ENCODE data around the gene TUBGCP2. TPM values are rescaled to one million over a fixed set of nuclear protein-coding genes. Genes with fewer than 3 reads are reported as not detected.

The TUBGCP2 gene
- total RNA-seq, 4 donors from 2014 or later = 26.8 to 61.9 (median 44.4) TPM

GRCh38 chr10:133351408-133352318, 43.0 kb upstream of the TUBGCP2 start:
- intact Hi-C loops (cut with DNase I; ENCODE audit: low total_unique reads) = no loop called here
- no peaks in the 10 kb centered on the region for H3K27me3 ChIP-seq

DNA sequence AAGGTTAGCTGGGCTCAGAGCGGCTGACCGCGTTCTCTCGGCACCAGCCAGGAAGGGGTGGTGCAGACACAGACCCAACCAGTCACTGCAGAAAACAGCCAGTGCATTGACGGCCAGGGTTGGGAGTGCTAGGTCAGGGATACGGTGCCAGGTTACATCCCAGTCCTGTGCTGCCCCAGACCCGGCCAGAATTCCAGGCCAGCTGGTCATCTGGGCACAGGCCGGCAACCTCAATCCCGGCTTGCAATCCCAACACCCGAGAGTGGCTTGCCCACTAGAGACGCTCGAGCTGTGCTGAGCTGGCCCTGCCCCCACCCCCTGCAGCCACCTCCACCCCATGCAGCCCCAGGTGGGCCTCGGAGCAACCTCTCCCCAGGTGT, 42.3 kb upstream of the TUBGCP2 start:
- no peaks in the 10 kb centered on the region for H3K4me1 ChIP-seq
- no peaks in the 10 kb centered on the region for H3K36me3 ChIP-seq
- no peak for DNase-seq
- TF ChIP-seq, protein P1, sequence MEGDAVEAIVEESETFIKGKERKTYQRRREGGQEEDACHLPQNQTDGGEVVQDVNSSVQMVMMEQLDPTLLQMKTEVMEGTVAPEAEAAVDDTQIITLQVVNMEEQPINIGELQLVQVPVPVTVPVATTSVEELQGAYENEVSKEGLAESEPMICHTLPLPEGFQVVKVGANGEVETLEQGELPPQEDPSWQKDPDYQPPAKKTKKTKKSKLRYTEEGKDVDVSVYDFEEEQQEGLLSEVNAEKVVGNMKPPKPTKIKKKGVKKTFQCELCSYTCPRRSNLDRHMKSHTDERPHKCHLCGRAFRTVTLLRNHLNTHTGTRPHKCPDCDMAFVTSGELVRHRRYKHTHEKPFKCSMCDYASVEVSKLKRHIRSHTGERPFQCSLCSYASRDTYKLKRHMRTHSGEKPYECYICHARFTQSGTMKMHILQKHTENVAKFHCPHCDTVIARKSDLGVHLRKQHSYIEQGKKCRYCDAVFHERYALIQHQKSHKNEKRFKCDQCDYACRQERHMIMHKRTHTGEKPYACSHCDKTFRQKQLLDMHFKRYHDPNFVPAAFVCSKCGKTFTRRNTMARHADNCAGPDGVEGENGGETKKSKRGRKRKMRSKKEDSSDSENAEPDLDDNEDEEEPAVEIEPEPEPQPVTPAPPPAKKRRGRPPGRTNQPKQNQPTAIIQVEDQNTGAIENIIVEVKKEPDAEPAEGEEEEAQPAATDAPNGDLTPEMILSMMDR (IDR thresholded peaks at IDR 0.05) = no peak
- no peak for TF ChIP-seq POLR2A (IDR thresholded peaks at IDR 0.05)
- intact Hi-C loops (cut with DNase I; ENCODE audit: low total_unique reads) = no loop called here
- H3K27me3 ChIP-seq = no peaks in the 10 kb centered on the region
- no peak overlapping the region for H3K27ac ChIP-seq
- H3K9me3 ChIP-seq = no peaks in the 10 kb centered on the region
- no peak overlapping the region for H3K4me3 ChIP-seq

More at GRCh38 chr10:133351408-133352318, 43.0 kb upstream of the TUBGCP2 start:
- H3K4me3 ChIP-seq = no peak overlapping the region
- H3K27ac ChIP-seq = no peak overlapping the region
- H3K4me1 ChIP-seq = no peaks in the 10 kb centered on the region
- H3K36me3 ChIP-seq = no peaks in the 10 kb centered on the region
- no peak for TF ChIP-seq POLR2A (IDR thresholded peaks at IDR 0.05)
- TF ChIP-seq, protein P1 (IDR thresholded peaks at IDR 0.05) = no peak
- no peak for DNase-seq
- no peaks in the 10 kb centered on the region for H3K9me3 ChIP-seq

GRCh38 chr10:133350283-133350949, 41.7 kb upstream of the TUBGCP2 start:
- DNase-seq = no peak
- no peaks in the 10 kb centered on the region for H3K27me3 ChIP-seq
- intact Hi-C loops (cut with DNase I; ENCODE audit: low total_unique reads) = no loop called here

DNA sequence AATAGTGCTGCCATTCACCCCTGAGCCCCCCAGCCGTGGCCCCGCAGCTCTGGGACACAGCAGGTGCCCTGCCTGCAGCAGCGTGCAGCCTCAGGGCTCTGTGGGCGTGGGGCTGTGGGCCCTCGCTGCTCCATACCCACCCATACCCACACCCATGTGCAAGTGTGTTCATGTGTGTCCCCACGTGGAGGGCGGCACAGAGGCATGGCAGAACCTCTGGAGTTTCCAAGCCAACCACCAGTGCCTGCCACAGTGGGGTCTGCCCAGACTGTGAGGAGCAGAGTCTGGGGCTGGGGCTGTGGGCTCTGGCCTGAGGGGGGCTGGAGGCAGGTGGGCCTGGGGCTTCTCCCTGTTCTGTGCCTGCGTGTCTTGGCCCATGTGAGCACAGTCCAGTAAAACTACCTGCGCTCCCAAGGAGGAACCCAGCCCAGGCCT, 40.9 kb upstream of the TUBGCP2 start:
- no peaks in the 10 kb centered on the region for H3K36me3 ChIP-seq
- H3K4me3 ChIP-seq = no peak overlapping the region
- no peaks in the 10 kb centered on the region for H3K4me1 ChIP-seq
- no peaks in the 10 kb centered on the region for H3K27me3 ChIP-seq
- no peaks in the 10 kb centered on the region for H3K9me3 ChIP-seq
- intact Hi-C loops (cut with DNase I; ENCODE audit: low total_unique reads) = no loop called here
- TF ChIP-seq, protein P1 (IDR thresholded peaks at IDR 0.05) = no peak
- no peak overlapping the region for H3K27ac ChIP-seq
- no peak for DNase-seq

More at GRCh38 chr10:133350283-133350949, 41.7 kb upstream of the TUBGCP2 start:
- Histone ChIP-seq H3K4me1 (no peaks in the 10 kb centered on the region), H3K36me3 (no peaks in the 10 kb centered on the region), H3K4me3 (no peak overlapping the region), H3K9me3 (no peaks in the 10 kb centered on the region), H3K27ac (no peak overlapping the region)
- no peak for TF ChIP-seq POLR2A (IDR thresholded peaks at IDR 0.05)
- TF ChIP-seq, protein P1 (IDR thresholded peaks at IDR 0.05) = no peak

DNA sequence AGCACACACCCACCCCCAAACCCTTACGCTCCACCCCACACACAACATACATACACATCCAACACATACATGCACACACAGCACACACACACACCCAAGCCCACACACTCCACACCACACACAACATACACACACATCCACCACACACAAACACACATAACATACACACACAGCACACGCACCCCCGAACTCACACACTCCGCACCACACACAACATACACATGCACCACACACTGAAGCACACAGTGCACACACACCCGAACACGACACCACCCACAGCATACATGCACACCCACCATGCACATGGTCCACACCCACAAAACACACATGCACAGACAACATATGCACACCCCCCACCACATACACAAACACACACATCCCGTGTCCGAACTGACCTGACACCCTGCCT, 40.5 kb upstream of the TUBGCP2 start:
- Histone ChIP-seq H3K27ac (no peak overlapping the region), H3K4me3 (no peak overlapping the region), H3K36me3 (no peaks in the 10 kb centered on the region), H3K9me3 (no peaks in the 10 kb centered on the region), H3K27me3 (no peaks in the 10 kb centered on the region), H3K4me1 (no peaks in the 10 kb centered on the region)
- TF ChIP-seq, protein P1 (IDR thresholded peaks at IDR 0.05) = no peak
- no peak for TF ChIP-seq POLR2A (IDR thresholded peaks at IDR 0.05)
- DNase-seq = no peak
- intact Hi-C loops (cut with DNase I; ENCODE audit: low total_unique reads) = no loop called here
